OCI-LY1 (cell line): ENCODE results near the gene USP48.
"Not testable (repeated sequence)": the region's sequence is repeated elsewhere in the genome, so short reads cannot be mapped to it uniquely, and the experiment has no call there.

Experiments used
- H2AFZ ChIP-seq: fragments of 200-600 bp; sonication (generic), shearing (Covaris generic); 2 replicates; pipeline ENCODE4 v1.6.0; 2014; ENCODE audit warnings: antibody characterized with exemption, mild to moderate bottlenecking, low read length
- H3F3A ChIP-seq: fragments of 200-600 bp; sonication (generic), shearing (Covaris generic); 2 replicates; pipeline ENCODE4 v1.6.0; 2014; ENCODE audit warnings: mild to moderate bottlenecking, antibody characterized with exemption, low read length, moderate library complexity; ENCODE audit not compliant: insufficient read depth
- H3K27ac ChIP-seq: fragments of 200-600 bp; sonication (generic); 2 replicates; pipeline ENCODE4 v1.5.1; 2014; ENCODE audit warnings: low read length, mixed run types, mild to moderate bottlenecking, low read depth; ENCODE audit not compliant: poor library complexity, severe bottlenecking
- H3K27me3 ChIP-seq: fragments of 200-600 bp; sonication (generic); 2 replicates; pipeline ENCODE4 v1.6.0; 2014; ENCODE audit warnings: antibody characterized with exemption, mild to moderate bottlenecking, low read length, moderate library complexity; ENCODE audit not compliant: insufficient read depth
- H3K36me3 ChIP-seq: fragments of 200-600 bp; sonication (generic); 2 replicates; pipeline ENCODE4 v1.6.1; 2014; ENCODE audit warnings: mild to moderate bottlenecking, antibody characterized with exemption, low read length, moderate library complexity, mixed read lengths; ENCODE audit not compliant: insufficient read depth
- H3K4me1 ChIP-seq: fragments of 200-600 bp; sonication (generic); 2 replicates; pipeline ENCODE4 v1.5.1; 2014; ENCODE audit warnings: mild to moderate bottlenecking, low read length, moderate library complexity; ENCODE audit not compliant: insufficient read depth, severe bottlenecking
- H3K4me2 ChIP-seq: fragments of 200-600 bp; sonication (generic), shearing (Covaris generic); 2 replicates; pipeline ENCODE4 v1.6.1; 2014; ENCODE audit warnings: low read length
- H3K4me3 ChIP-seq: fragments of 200-600 bp; sonication (generic); 2 replicates; pipeline ENCODE4 v1.5.1; 2014; ENCODE audit warnings: low read length, low read depth, mild to moderate bottlenecking, mixed read lengths; ENCODE audit not compliant: poor library complexity, severe bottlenecking
- H3K79me2 ChIP-seq: fragments of 200-600 bp; shearing (Covaris generic); 2 replicates; pipeline ENCODE4 v1.6.1; 2016; ENCODE audit warnings: mixed run types, low read length, mixed read lengths; ENCODE audit not compliant: insufficient read depth
- H3K9ac ChIP-seq: fragments of 200-600 bp; sonication (generic), shearing (Covaris generic); 2 replicates; pipeline ENCODE4 v1.6.1; 2014; ENCODE audit warnings: mild to moderate bottlenecking, low read length, mixed read lengths
- H3K9me2 ChIP-seq: fragments of 200-600 bp; sonication (generic), shearing (Covaris generic); 2 replicates; pipeline ENCODE4 v1.6.1; 2014; ENCODE audit warnings: low read depth, mild to moderate bottlenecking, low read length, mixed read lengths
- H3K9me3 ChIP-seq: fragments of 200-600 bp; shearing (Covaris generic); 2 replicates; pipeline ENCODE4 v1.6.1; 2014; ENCODE audit warnings: low read length, mixed read lengths
- H4K20me1 ChIP-seq: fragments of 200-600 bp; sonication (generic), shearing (Covaris generic); 2 replicates; pipeline ENCODE4 v1.6.0; 2016; ENCODE audit warnings: mild to moderate bottlenecking, low read length; ENCODE audit not compliant: insufficient read depth
- CTCF ChIP-seq: fragments of 200-600 bp; sonication (generic), shearing (Covaris generic); IDR thresholded peaks from 2 replicates; pipeline ENCODE4 v1.5.1; 2017; ENCODE audit warnings: mild to moderate bottlenecking, antibody characterized with exemption, low read length, moderate library complexity, mixed read lengths
- EZH2 ChIP-seq: fragments of 200-600 bp; sonication (generic), shearing (Covaris generic); IDR thresholded peaks from 2 replicates; pipeline ENCODE4 v1.8.0; 2017; ENCODE audit warnings: borderline replicate concordance, mixed run types, mild to moderate bottlenecking, antibody characterized with exemption, low read length, moderate library complexity, mixed read lengths

The USP48 gene

GRCh38 chr1:21633141-21633755 is 149.7 kb downstream of the USP48 start:
- H3K4me2 ChIP-seq, result no peak overlapping the region
- no peak overlapping the region for H3K27ac ChIP-seq
- no peaks in the 10 kb centered on the region for H3K36me3 ChIP-seq
- no peaks in the 10 kb centered on the region for H3K9me3 ChIP-seq
- no peaks in the 10 kb centered on the region for H3F3A ChIP-seq
- no peak overlapping the region for H3K4me3 ChIP-seq
- H3K9ac ChIP-seq, result no peak overlapping the region
- H3K27me3 ChIP-seq, result peaks cover 15% of the 10 kb centered on the region; the same call in 1 of the 2 replicates
- no peak overlapping the region for H2AFZ ChIP-seq
- no peaks in the 10 kb centered on the region for H3K79me2 ChIP-seq
- no peaks in the 10 kb centered on the region for H3K9me2 ChIP-seq
- TF ChIP-seq CTCF (no peak), EZH2 (no peak)
- no peaks in the 10 kb centered on the region for H4K20me1 ChIP-seq
- no peaks in the 10 kb centered on the region for H3K4me1 ChIP-seq

- TF ChIP-seq EZH2 (no peak), CTCF (no peak)
- no peak overlapping the region for H3K4me2 ChIP-seq
- no peaks in the 10 kb centered on the region for H3K79me2 ChIP-seq
- no peaks in the 10 kb centered on the region for H3K36me3 ChIP-seq
- no peak overlapping the region for H2AFZ ChIP-seq
- no peaks in the 10 kb centered on the region for H4K20me1 ChIP-seq
- H3K9me3 ChIP-seq, result no peaks in the 10 kb centered on the region
- H3K27ac ChIP-seq, result no peak overlapping the region
- no peaks in the 10 kb centered on the region for H3F3A ChIP-seq
- peaks cover 15% of the 10 kb centered on the region; the same call in 1 of the 2 replicates for H3K27me3 ChIP-seq
- H3K9ac ChIP-seq, result no peak overlapping the region
- H3K4me3 ChIP-seq, result no peak overlapping the region
- H3K9me2 ChIP-seq, result no peaks in the 10 kb centered on the region
- no peaks in the 10 kb centered on the region for H3K4me1 ChIP-seq
Observed at GRCh38 chr1:21631944-21632887, 150.7 kb downstream of the USP48 start.

- H3K36me3 ChIP-seq, H2AFZ ChIP-seq, H3K9ac ChIP-seq, H3K27ac ChIP-seq, H4K20me1 ChIP-seq, H3K9me3 ChIP-seq, H3F3A ChIP-seq, H3K9me2 ChIP-seq, H3K4me3 ChIP-seq, H3K79me2 ChIP-seq, H3K4me1 ChIP-seq, H3K4me2 ChIP-seq: not testable (repeated sequence)
- peaks cover 15% of the 10 kb centered on the region; the same call in 1 of the 2 replicates for H3K27me3 ChIP-seq
Observed at GRCh38 chr1:21631590-21631943, 151.4 kb downstream of the USP48 start.
